CD4-positive, alpha-beta T cell treated with Interleukin-2 at 100 ng/mL for 4 hours (primary cell): ENCODE measurements around the gene KLHDC4.

Experiments used
- DNase-seq: peaks from one replicate; pipeline ENCODE4 v3.0.0-alpha.2; 2020; ENCODE audit warnings: low spot score

KLHDC4 gene

GRCh38 chr16:87698676-87699199 is 67.0 kb downstream of the KLHDC4 start:
- peak; percentile 9 for DNase-seq

GRCh38 chr16:87698241-87698640 is 67.5 kb downstream of the KLHDC4 start:
- no peak for DNase-seq

GRCh38 chr16:87697792-87698191 is 68.0 kb downstream of the KLHDC4 start:
- DNase-seq = no peak

GRCh38 chr16:87697256-87697655 is 68.5 kb downstream of the KLHDC4 start:
- no peak for DNase-seq

- no peak for DNase-seq
These were observed 69.1 kb downstream of the KLHDC4 start for GRCh38 chr16:87696726-87697125.

- no peak for DNase-seq
These were observed 70.3 kb downstream of the KLHDC4 start for GRCh38 chr16:87695534-87695933.

- no peak for DNase-seq
These were observed 71.2 kb downstream of the KLHDC4 start for GRCh38 chr16:87694441-87695125.

GRCh38 chr16:87693827-87694226 is 72.0 kb downstream of the KLHDC4 start:
- DNase-seq = no peak

- DNase-seq = no peak
These were observed 73.0 kb downstream of the KLHDC4 start for GRCh38 chr16:87692756-87693155.

- no peak for DNase-seq
These were observed 73.6 kb downstream of the KLHDC4 start for GRCh38 chr16:87692176-87692575.

- DNase-seq = no peak
These were observed 74.1 kb downstream of the KLHDC4 start for GRCh38 chr16:87691686-87692079.

GRCh38 chr16:87690911-87691685 is 74.7 kb downstream of the KLHDC4 start:
- DNase-seq = no peak

GRCh38 chr16:87689956-87690465 is 75.8 kb downstream of the KLHDC4 start:
- no peak for DNase-seq

- DNase-seq = no peak
These were observed 76.6 kb downstream of the KLHDC4 start for GRCh38 chr16:87688876-87689815.

GRCh38 chr16:87687998-87688529 is 77.7 kb downstream of the KLHDC4 start:
- no peak for DNase-seq

- no peak for DNase-seq
These were observed 78.5 kb downstream of the KLHDC4 start for GRCh38 chr16:87687126-87687910.

- no peak for DNase-seq
These were observed 79.1 kb downstream of the KLHDC4 start for GRCh38 chr16:87686697-87687096.

GRCh38 chr16:87685766-87686165 is 80.0 kb downstream of the KLHDC4 start:
- DNase-seq = no peak

GRCh38 chr16:87685405-87685755 is 80.4 kb downstream of the KLHDC4 start:
- no peak for DNase-seq

- DNase-seq = no peak
These were observed 80.9 kb downstream of the KLHDC4 start for GRCh38 chr16:87684711-87685404.
